HG02973 (cell line): ENCODE data around the gene TMEM31.
"Not testable (repeated sequence)": the region's sequence is repeated elsewhere in the genome, so short reads cannot be mapped to it uniquely, and the experiment has no call there.

Experiments used
- ATAC-seq: cut with Tn5 transposase; IDR thresholded peaks from one replicate; pipeline ENCODE4 v1.9.1; 2021; ENCODE audit warnings: moderate library complexity; ENCODE audit not compliant: unreplicated experiment

TMEM31 gene

DNA sequence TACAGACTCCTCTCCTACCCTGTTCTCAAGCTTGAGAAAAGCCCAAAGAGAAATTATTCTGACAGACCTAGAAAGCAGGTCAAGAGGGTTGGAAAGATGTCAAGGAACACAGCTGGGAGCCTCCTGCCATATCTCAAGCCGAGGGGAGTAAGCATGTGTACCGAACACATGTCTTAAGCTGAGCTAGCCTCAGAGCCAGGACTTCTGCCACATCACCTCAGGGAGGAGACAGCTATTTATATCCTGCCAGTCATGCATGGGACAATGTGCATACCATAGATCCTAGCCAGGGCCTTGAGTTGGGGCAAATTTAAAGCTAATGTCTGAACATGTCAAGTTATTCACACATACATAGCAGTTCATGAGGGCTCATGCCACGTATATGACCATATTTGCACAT lies 11.8 kb downstream of the TMEM31 start:
- ATAC-seq: no peak

DNA sequence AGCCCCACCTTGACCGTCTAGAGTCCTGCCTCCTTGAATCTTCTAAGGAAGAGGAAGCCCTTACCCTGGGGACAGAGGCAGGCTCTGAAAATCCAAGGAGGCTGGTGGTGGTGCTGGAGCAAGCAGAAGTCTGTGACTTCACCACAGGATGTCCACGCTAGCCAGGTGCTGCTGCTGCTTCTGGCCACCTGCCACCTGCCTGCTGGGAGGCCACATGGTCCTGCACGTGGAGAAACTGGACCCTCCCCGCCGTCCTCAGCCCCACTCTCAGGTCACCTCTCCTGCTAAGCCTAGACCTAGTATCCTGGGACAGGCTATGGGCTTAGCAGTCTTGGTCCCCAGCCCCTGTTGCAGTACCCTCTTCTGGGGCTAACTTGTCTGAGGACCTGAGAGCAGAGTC lies 15.8 kb downstream of the TMEM31 start:
- no peak for ATAC-seq

DNA sequence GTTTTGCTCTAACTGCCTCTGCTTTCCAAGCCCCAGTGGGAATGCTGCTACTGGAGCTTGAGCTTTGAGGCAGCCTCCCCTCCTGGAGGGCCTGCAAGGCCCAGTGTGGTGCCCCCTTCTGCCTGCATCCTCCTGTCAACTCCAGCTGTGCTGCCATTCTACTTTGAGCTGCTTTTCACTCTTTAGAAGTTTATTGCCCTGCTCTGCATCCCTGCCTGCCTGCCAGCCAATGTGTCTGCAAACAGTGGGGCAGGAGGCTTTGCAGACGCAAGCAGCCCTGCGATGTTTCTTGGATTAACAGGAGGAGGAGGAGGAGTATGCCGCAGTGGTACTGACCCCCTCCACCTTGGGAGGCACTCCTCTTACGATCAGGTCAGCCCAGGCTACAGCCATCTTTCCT lies 16.4 kb downstream of the TMEM31 start:
- ATAC-seq: no peak

- no peak for ATAC-seq
Measured at GRCh38 chrX:103729015-103729414, 18.3 kb downstream of the TMEM31 start.

DNA sequence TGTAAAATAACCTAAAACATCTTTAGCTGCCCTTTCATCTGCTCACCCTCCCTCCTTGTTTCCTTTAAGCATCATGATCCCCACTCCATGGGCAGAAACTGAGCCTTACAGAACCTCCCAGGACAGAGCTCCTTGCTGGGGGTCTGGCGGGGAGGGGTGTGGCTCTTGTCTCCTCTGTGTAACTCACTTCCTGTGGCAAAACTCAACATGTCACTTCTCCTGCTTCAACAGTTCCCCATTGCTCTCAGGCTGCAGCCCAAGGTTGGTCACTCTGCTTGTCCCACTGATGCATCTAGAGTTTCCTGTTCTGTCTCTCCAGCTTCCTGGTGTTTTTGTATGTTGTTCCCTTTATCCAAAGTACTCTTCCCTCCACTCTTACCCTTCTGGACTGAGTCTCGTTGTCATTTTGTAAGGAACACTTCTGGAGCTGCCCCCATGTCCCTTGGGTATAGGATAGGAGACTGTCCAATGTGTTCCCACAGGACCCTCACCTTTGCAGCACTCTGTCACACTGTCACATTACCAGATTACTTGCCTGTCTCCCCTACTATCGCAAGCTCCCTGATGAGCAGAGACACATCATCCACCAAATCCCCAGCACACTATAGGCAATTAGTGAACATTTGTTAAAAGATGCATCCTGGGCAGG lies 19.6 kb downstream of the TMEM31 start:
- ATAC-seq: no peak

GRCh38 chrX:103730796-103731493 lies 20.2 kb downstream of the TMEM31 start:
- ATAC-seq: no peak

GRCh38 chrX:103733017-103733416 lies 22.3 kb downstream of the TMEM31 start:
- ATAC-seq: no peak

DNA sequence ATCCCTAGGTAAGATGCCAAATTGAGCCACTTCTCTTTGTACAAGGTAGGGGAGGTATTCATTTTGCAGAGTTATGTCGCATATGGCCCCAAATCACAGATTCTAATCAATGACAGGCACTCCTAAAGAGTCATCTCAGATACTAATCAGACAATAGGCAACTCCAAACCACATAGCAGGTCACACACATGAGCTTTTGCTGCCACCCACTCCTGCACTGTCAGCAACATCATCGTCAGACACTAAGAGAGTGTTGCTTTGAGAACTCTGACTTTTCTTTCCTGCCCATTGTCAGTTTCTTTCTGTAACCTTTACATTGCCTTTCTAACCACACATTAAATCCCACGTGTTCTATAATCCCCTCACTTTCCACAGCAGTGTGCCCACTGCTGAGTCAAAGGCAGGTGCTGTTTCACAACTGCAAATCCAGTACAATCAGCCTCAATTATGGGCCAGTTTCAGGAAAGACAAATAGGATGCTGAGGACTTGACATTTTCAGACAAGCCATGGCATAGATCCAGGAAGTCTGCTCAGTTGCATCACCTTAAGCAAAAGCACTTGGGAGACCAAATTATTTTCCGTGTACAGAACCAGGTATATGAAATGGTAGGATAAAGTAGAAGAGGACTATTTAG lies 23.5 kb downstream of the TMEM31 start:
- no peak for ATAC-seq

DNA sequence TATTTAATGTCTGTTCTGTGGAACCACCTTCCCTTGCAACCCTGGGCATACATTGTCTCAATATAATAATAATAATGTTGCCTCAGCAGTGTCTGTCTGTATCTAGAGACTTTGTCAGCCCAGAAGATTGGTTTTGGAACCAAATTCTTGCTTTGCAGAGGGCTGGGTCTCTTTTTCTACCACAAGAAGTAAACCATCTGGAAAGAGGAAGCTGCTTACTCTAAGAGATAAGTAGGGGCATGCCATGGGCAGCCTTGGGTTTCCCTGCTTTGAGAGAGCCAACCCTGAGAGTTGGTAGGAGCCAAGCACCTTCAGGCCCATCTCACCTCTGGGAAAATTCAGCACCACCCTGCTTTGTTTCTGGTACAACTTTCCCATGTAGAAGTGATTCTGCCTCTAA lies 27.0 kb downstream of the TMEM31 start:
- no peak for ATAC-seq

- ATAC-seq: no peak
Measured at GRCh38 chrX:103739421-103739820, 28.7 kb downstream of the TMEM31 start.

- ATAC-seq: no peak
Measured at GRCh38 chrX:103741879-103742278, 31.2 kb downstream of the TMEM31 start.

DNA sequence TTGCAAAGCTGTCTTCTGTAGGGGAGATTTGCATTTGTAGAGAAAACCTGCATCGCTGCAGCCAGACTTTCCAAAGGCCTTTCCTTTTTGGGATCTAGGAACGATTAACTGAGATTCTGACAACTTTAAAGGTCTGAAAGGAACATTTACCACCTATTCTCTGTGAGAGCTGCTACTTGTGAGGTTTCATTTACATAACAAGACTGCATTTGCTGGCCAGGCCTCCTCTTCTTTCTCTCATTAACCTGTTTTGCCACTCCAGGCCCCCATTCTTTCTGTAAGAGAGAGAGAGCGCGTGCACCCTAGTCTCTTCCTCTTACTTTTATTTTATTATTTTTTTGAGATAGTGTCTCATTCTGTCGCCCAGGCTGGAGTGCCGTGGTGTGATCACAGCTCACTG lies 31.6 kb downstream of the TMEM31 start:
- no peak for ATAC-seq

GRCh38 chrX:103747163-103747562 lies 36.5 kb downstream of the TMEM31 start:
- no peak for ATAC-seq

GRCh38 chrX:103754401-103754800 lies 43.7 kb downstream of the TMEM31 start:
- no peak for ATAC-seq

GRCh38 chrX:103756736-103757135 lies 46.0 kb downstream of the TMEM31 start:
- ATAC-seq: no peak

DNA sequence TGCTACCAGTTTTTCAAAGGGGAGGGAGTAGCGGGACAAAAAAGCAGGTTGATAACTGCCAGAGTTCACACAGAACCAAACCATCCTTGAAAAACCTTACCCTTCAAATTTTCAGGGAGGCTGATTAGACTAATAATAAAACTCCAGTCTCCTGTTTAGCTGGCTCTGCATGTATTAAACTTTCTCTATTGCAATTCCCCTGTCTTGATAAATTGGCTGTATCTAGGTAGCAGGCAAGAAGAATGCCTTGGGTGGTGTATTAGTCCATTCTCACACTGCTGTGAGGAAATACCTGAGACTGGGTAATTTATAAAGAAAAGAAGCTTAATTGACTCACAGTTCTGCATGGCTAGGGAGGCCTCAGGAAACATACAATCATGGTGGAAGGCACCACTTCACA lies 47.8 kb downstream of the TMEM31 start:
- ATAC-seq: no peak

- not testable (repeated sequence) for ATAC-seq
Measured at GRCh38 chrX:103763541-103763940, 52.8 kb downstream of the TMEM31 start.
